Measurements from ENCODE around the gene AUTS2. TPM values are rescaled to one million over a fixed set of nuclear protein-coding genes. Genes with fewer than 3 reads are reported as not detected.

The AUTS2 gene
- total and polyA plus RNA-seq, 2 experiments from 2014 or later, result 3.0 to 4.4 TPM

DNA sequence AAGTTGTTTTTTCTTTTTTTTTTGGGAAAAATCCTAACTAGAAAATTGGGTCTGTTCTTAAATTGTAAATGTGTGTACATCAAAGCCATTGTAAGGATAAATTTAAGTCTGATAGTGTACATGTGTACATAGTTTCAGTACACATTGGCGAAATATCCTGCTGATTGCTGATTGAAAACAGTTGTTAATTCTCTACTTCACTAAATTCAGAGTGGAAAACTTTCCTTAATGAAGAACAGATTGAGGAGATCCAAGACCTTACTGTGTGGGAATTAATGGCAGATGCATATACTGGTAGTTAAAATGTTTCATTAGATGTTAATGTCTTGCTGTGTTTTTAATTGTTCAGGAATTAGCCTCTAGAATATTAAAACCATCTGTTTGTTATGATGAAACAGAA lies 506.0 kb downstream of the AUTS2 start:
- Histone ChIP-seq H3K4me2 (ENCODE audit: unreplicated experiment) (no peak overlapping the region), H3K27ac (no peak overlapping the region), H3K9me2 (ENCODE audit: insufficient read depth) (no peaks in the 10 kb centered on the region), H3K4me1 (ENCODE audit: insufficient read depth) (no peaks in the 10 kb centered on the region), H3K9me3 (ENCODE audit: low read depth) (no peaks in the 10 kb centered on the region), H4K20me1 (ENCODE audit: insufficient read depth) (no peaks in the 10 kb centered on the region), H2AFZ (no peak overlapping the region), H3K79me2 (ENCODE audit: insufficient read depth) (no peaks in the 10 kb centered on the region), H3K36me3 (ENCODE audit: low read depth) (no peaks in the 10 kb centered on the region), H3K27me3 (replicated peaks; ENCODE audit: insufficient read depth) (no peaks in the 10 kb centered on the region), H3F3A (ENCODE audit: insufficient read depth) (no peaks in the 10 kb centered on the region), H3K4me3 (no peak overlapping the region), H3K9ac (no peak overlapping the region)
- in situ Hi-C loops (cut with MboI), result no loop called here
- WGBS, 2 experiments (ENCODE audit: low coverage in 1 of 2, low lambda C conversion rate in 2 of 2, missing lambda C conversion rate in 2 of 2), result 6 to 11% methylated on average over 1 of the region's 1 CpG
- peak; percentile 4 for DNase-seq
- TF ChIP-seq EZH2phosphoT487 (IDR thresholded peaks at IDR 0.05; ENCODE audit: insufficient read depth, low read depth), result no peak
- no peak for TF ChIP-seq EZH2 (IDR thresholded peaks at IDR 0.05; ENCODE audit: insufficient read depth, poor library complexity, severe bottlenecking)

GRCh38 chr7:70113078-70113477 lies 514.8 kb downstream of the AUTS2 start:
- H3F3A ChIP-seq (ENCODE audit: insufficient read depth), result no peaks in the 10 kb centered on the region
- TF ChIP-seq EZH2 (IDR thresholded peaks at IDR 0.05; ENCODE audit: insufficient read depth, poor library complexity, severe bottlenecking) (no peak), EZH2phosphoT487 (IDR thresholded peaks at IDR 0.05; ENCODE audit: insufficient read depth, low read depth) (no peak)
- no peaks in the 10 kb centered on the region; the same call in 1 of the 2 replicates for H3K27me3 ChIP-seq (replicated peaks; ENCODE audit: insufficient read depth)
- H3K4me2 ChIP-seq (ENCODE audit: unreplicated experiment), result no peak overlapping the region
- H2AFZ ChIP-seq, result no peak overlapping the region
- H3K9me3 ChIP-seq (ENCODE audit: low read depth), result no peaks in the 10 kb centered on the region
- 53 to 56% methylated on average over 2 of the region's 2 CpGs for WGBS, 2 experiments (ENCODE audit: low coverage in 1 of 2, low lambda C conversion rate in 2 of 2, missing lambda C conversion rate in 2 of 2)
- in situ Hi-C loops (cut with MboI), result no loop called here
- H3K36me3 ChIP-seq (ENCODE audit: low read depth), result no peaks in the 10 kb centered on the region
- no peaks in the 10 kb centered on the region for H3K79me2 ChIP-seq (ENCODE audit: insufficient read depth)
- DNase-seq, result no peak
- no peaks in the 10 kb centered on the region for H3K9me2 ChIP-seq (ENCODE audit: insufficient read depth)
- H3K4me3 ChIP-seq, result no peak overlapping the region
- no peak overlapping the region for H3K27ac ChIP-seq
- no peaks in the 10 kb centered on the region for H3K4me1 ChIP-seq (ENCODE audit: insufficient read depth)
- no peaks in the 10 kb centered on the region for H4K20me1 ChIP-seq (ENCODE audit: insufficient read depth)
- no peak overlapping the region for H3K9ac ChIP-seq

GRCh38 chr7:70113536-70113935 lies 515.3 kb downstream of the AUTS2 start:
- DNase-seq, result no peak
- Histone ChIP-seq H3K27ac (no peak overlapping the region), H3K4me2 (ENCODE audit: unreplicated experiment) (no peak overlapping the region), H3K4me3 (no peak overlapping the region), H3F3A (ENCODE audit: insufficient read depth) (no peaks in the 10 kb centered on the region), H3K36me3 (ENCODE audit: low read depth) (no peaks in the 10 kb centered on the region), H3K27me3 (replicated peaks; ENCODE audit: insufficient read depth) (no peaks in the 10 kb centered on the region; the same call in 1 of the 2 replicates), H3K9me2 (ENCODE audit: insufficient read depth) (no peaks in the 10 kb centered on the region), H2AFZ (no peak overlapping the region), H3K9ac (no peak overlapping the region), H3K9me3 (ENCODE audit: low read depth) (no peaks in the 10 kb centered on the region), H3K79me2 (ENCODE audit: insufficient read depth) (no peaks in the 10 kb centered on the region), H4K20me1 (ENCODE audit: insufficient read depth) (no peaks in the 10 kb centered on the region), H3K4me1 (ENCODE audit: insufficient read depth) (no peaks in the 10 kb centered on the region)
- in situ Hi-C loops (cut with MboI), result no loop called here
- 70 to 73% methylated on average over 3 of the region's 3 CpGs for WGBS, 2 experiments (ENCODE audit: low coverage in 1 of 2, low lambda C conversion rate in 2 of 2, missing lambda C conversion rate in 2 of 2)
- no peak for TF ChIP-seq EZH2phosphoT487 (IDR thresholded peaks at IDR 0.05; ENCODE audit: insufficient read depth, low read depth)
- TF ChIP-seq EZH2 (IDR thresholded peaks at IDR 0.05; ENCODE audit: insufficient read depth, poor library complexity, severe bottlenecking), result no peak

DNA sequence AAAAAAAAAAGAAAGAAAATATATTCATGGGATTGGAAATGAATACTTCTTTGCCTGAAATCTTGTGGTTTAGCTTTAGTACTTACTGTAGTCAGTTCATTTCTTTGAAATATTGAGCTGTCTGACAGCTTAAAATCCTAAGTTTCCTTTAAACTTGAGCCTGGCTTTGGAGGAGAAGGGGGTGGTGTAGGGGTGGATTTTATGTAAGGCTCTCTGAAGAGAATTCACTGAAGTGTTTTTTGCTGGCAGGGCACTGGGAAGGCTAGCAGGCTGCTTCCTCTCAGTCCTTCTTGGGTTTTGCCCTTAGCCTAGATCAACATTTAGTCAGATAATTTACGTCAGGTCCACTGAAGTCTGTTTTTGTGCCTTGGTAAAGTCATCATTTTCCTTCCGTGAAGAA lies 516.5 kb downstream of the AUTS2 start:
- TF ChIP-seq EZH2 (IDR thresholded peaks at IDR 0.05; ENCODE audit: insufficient read depth, poor library complexity, severe bottlenecking) (no peak), EZH2phosphoT487 (IDR thresholded peaks at IDR 0.05; ENCODE audit: insufficient read depth, low read depth) (no peak)
- H3K4me2 ChIP-seq (ENCODE audit: unreplicated experiment), result no peak overlapping the region
- no peak overlapping the region for H3K4me3 ChIP-seq
- no peaks in the 10 kb centered on the region for H3K36me3 ChIP-seq (ENCODE audit: low read depth)
- in situ Hi-C loops (cut with MboI), result no loop called here
- no peak overlapping the region for H3K27ac ChIP-seq
- no peak overlapping the region for H3K9ac ChIP-seq
- H3K9me2 ChIP-seq (ENCODE audit: insufficient read depth), result no peaks in the 10 kb centered on the region
- H3F3A ChIP-seq (ENCODE audit: insufficient read depth), result no peaks in the 10 kb centered on the region
- H3K4me1 ChIP-seq (ENCODE audit: insufficient read depth), result no peaks in the 10 kb centered on the region
- no peak for DNase-seq
- no peaks in the 10 kb centered on the region for H3K79me2 ChIP-seq (ENCODE audit: insufficient read depth)
- no peaks in the 10 kb centered on the region for H3K9me3 ChIP-seq (ENCODE audit: low read depth)
- no peaks in the 10 kb centered on the region; the same call in 1 of the 2 replicates for H3K27me3 ChIP-seq (replicated peaks; ENCODE audit: insufficient read depth)
- no peaks in the 10 kb centered on the region for H4K20me1 ChIP-seq (ENCODE audit: insufficient read depth)
- 74 to 82% methylated on average over 2 of the region's 2 CpGs for WGBS, 2 experiments (ENCODE audit: low coverage in 1 of 2, low lambda C conversion rate in 2 of 2, missing lambda C conversion rate in 2 of 2)
- no peak overlapping the region for H2AFZ ChIP-seq

- no peak overlapping the region for H3K9ac ChIP-seq
- no peak overlapping the region for H3K4me3 ChIP-seq
- H3K9me2 ChIP-seq (ENCODE audit: insufficient read depth), result no peaks in the 10 kb centered on the region
- H3K36me3 ChIP-seq (ENCODE audit: low read depth), result no peaks in the 10 kb centered on the region
- in situ Hi-C loops (cut with MboI), result no loop called here
- H4K20me1 ChIP-seq (ENCODE audit: insufficient read depth), result no peaks in the 10 kb centered on the region
- no peak overlapping the region for H3K4me2 ChIP-seq (ENCODE audit: unreplicated experiment)
- no peaks in the 10 kb centered on the region; the same call in 1 of the 2 replicates for H3K27me3 ChIP-seq (replicated peaks; ENCODE audit: insufficient read depth)
- H2AFZ ChIP-seq, result no peak overlapping the region
- no peaks in the 10 kb centered on the region for H3F3A ChIP-seq (ENCODE audit: insufficient read depth)
- H3K79me2 ChIP-seq (ENCODE audit: insufficient read depth), result no peaks in the 10 kb centered on the region
- no peaks in the 10 kb centered on the region for H3K9me3 ChIP-seq (ENCODE audit: low read depth)
- H3K4me1 ChIP-seq (ENCODE audit: insufficient read depth), result no peaks in the 10 kb centered on the region
- no peak for DNase-seq
- WGBS, 2 experiments (ENCODE audit: low coverage in 1 of 2, low lambda C conversion rate in 2 of 2, missing lambda C conversion rate in 2 of 2), result 63 to 73% methylated on average over 2 of the region's 2 CpGs
- no peak for TF ChIP-seq EZH2 (IDR thresholded peaks at IDR 0.05; ENCODE audit: insufficient read depth, poor library complexity, severe bottlenecking)
- no peak for TF ChIP-seq EZH2phosphoT487 (IDR thresholded peaks at IDR 0.05; ENCODE audit: insufficient read depth, low read depth)
- H3K27ac ChIP-seq, result no peak overlapping the region
Observed at GRCh38 chr7:70116244-70116643, 518.0 kb downstream of the AUTS2 start.

Measured in GM23248 (cell line).